IMR-90 (cell line): ENCODE measurements around the gene MDM2. TPM values are rescaled to one million over a fixed set of nuclear protein-coding genes. Genes with fewer than 3 reads are reported as not detected.

Experiments
- ATAC-seq: fragments of 200-7000 bp; cut with Tn5 transposase; 2 replicates; pipeline ENCODE4 v1.9.1; 2020; ENCODE audit warnings: low read depth, mild to moderate bottlenecking, moderate library complexity
- BruUV-seq: library from RNA; stranded (reverse); fragments of 400-500 nt; replicated peaks from 2 replicates; lab custom pipeline; 2021; lab: Mats Ljungman, UMichigan
- CTCF ChIA-PET: fragments of 300-600 bp; formaldehyde crosslinking; extraction: SDS; loops from one replicate; lab custom pipeline; 2021; ENCODE audit warnings: antibody characterized with exemption; lab: Yijun Ruan, JAX
- POLR2A ChIA-PET: fragments of 300-600 bp; sonication (Branson Sonifier 250); formaldehyde crosslinking; loops from one replicate; lab custom pipeline; 2022; ENCODE audit warnings: antibody characterized with exemption; ENCODE audit not compliant: unreplicated experiment; lab: Charles Lee
- DNase-seq: peaks from one replicate; pipeline ENCODE4 v3.0.0; 2013
- H2AFZ ChIP-seq: replicated peaks from 2 replicates; pipeline ENCODE3; 2013; ENCODE audit warnings: low read length, mild to moderate bottlenecking; ENCODE audit not compliant: poor library complexity
- H2AK5ac ChIP-seq: 2 replicates; pipeline ENCODE4 v1.6.1; 2013; ENCODE audit warnings: low read depth, low read length, inconsistent platforms
- H2AK9ac ChIP-seq: replicated peaks from 2 replicates; pipeline ENCODE3; 2013; ENCODE audit warnings: mild to moderate bottlenecking, low read depth, low read length, moderate library complexity; ENCODE audit not compliant: poor library complexity
- H2BK120ac ChIP-seq: 2 replicates; pipeline ENCODE4 v1.6.1; 2013; ENCODE audit warnings: low read depth, low read length, inconsistent platforms
- H2BK15ac ChIP-seq: 3 replicates; pipeline ENCODE4 v1.6.1; 2013; ENCODE audit warnings: low read depth, low read length, inconsistent platforms
- H2BK20ac ChIP-seq: 2 replicates; pipeline ENCODE4 v1.6.1; 2013; ENCODE audit warnings: low read depth, mild to moderate bottlenecking, inconsistent platforms, low read length, moderate library complexity
- H2BK5ac ChIP-seq: 2 replicates; pipeline ENCODE4 v1.6.1; 2013; ENCODE audit warnings: mild to moderate bottlenecking, low read depth, low read length, inconsistent platforms; ENCODE audit not compliant: poor library complexity, severe bottlenecking
- H3K14ac ChIP-seq: replicated peaks from 2 replicates; pipeline ENCODE4 v1.6.1; 2013; ENCODE audit warnings: low read depth, low read length, inconsistent platforms
- H3K18ac ChIP-seq: 2 replicates; pipeline ENCODE4 v1.6.1; 2013; ENCODE audit warnings: low read depth, low read length, control low read depth
- H3K23ac ChIP-seq: 2 replicates; pipeline ENCODE4 v1.6.1; 2013; ENCODE audit warnings: low read depth, low read length, inconsistent platforms
- H3K27ac ChIP-seq: 2 replicates; pipeline ENCODE4 v1.5.1; 2013; ENCODE audit warnings: mild to moderate bottlenecking, control low read depth, low read length; ENCODE audit not compliant: insufficient read depth
- H3K27me3 ChIP-seq: 2 replicates; pipeline ENCODE4 v1.6.1; 2013; ENCODE audit warnings: low read length; ENCODE audit not compliant: control insufficient read depth, insufficient read depth
- H3K36me3 ChIP-seq: 2 replicates; pipeline ENCODE4 v1.6.1; 2013; ENCODE audit warnings: low read length, mixed read lengths; ENCODE audit not compliant: control insufficient read depth, insufficient read depth
- H3K4ac ChIP-seq: 2 replicates; pipeline ENCODE4 v1.6.1; 2013; ENCODE audit warnings: low read depth, low read length, inconsistent platforms
- H3K4me1 ChIP-seq: 2 replicates; pipeline ENCODE4 v1.6.1; 2013; ENCODE audit warnings: low read length, mixed read lengths; ENCODE audit not compliant: control insufficient read depth, insufficient read depth
- H3K4me2 ChIP-seq: 2 replicates; pipeline ENCODE4 v1.6.1; 2013; ENCODE audit warnings: low read depth, mild to moderate bottlenecking, control low read depth, low read length, moderate library complexity
- H3K4me3 ChIP-seq: 2 replicates; pipeline ENCODE4 v1.5.1; 2013; ENCODE audit warnings: low read depth, mild to moderate bottlenecking, control low read depth, low read length, moderate library complexity; ENCODE audit not compliant: insufficient read depth
- H3K56ac ChIP-seq: 2 replicates; pipeline ENCODE4 v1.6.1; 2013; ENCODE audit warnings: low read length, inconsistent platforms; ENCODE audit not compliant: insufficient read depth; ENCODE audit errors: extremely low read depth
- H3K79me1 ChIP-seq, 2 experiments: 2 replicates each; pipeline ENCODE4 v1.6.1; 2013; ENCODE audit warnings: low read length in 2 of 2, inconsistent platforms in 1 of 2, low read depth in 1 of 2
- H3K9ac ChIP-seq: 2 replicates; pipeline ENCODE4 v1.6.1; 2013; ENCODE audit warnings: low read depth, low read length, control low read depth
- H3K9me1 ChIP-seq: 2 replicates; pipeline ENCODE4 v1.6.1; 2013; ENCODE audit warnings: low read length, inconsistent platforms; ENCODE audit not compliant: insufficient read depth
- H3K9me3 ChIP-seq: 2 replicates; pipeline ENCODE4 v1.6.1; 2013; ENCODE audit warnings: low read length; ENCODE audit not compliant: control insufficient read depth, insufficient read depth
- H4K20me1 ChIP-seq: 2 replicates; pipeline ENCODE4 v1.6.1; 2013; ENCODE audit warnings: low read length, inconsistent platforms; ENCODE audit not compliant: insufficient read depth
- H4K5ac ChIP-seq: 2 replicates; pipeline ENCODE4 v1.6.1; 2013; ENCODE audit warnings: mild to moderate bottlenecking, low read depth, low read length, control low read depth
- H4K8ac ChIP-seq, 2 experiments: 2 replicates each; pipeline ENCODE4 v1.6.1; 2013; ENCODE audit warnings: low read depth in 2 of 2, low read length in 2 of 2, control low read depth in 1 of 2, inconsistent platforms in 1 of 2
- H4K91ac ChIP-seq: 2 replicates; pipeline ENCODE4 v1.6.1; 2013; ENCODE audit warnings: low read depth, low read length, inconsistent platforms; ENCODE audit not compliant: insufficient read depth
- BHLHE40 ChIP-seq: fragments of 150-350 bp; IDR thresholded peaks from 2 replicates; pipeline ENCODE4 v1.6.1; 2016; ENCODE audit warnings: mild to moderate bottlenecking, low read depth, low read length
- CEBPB ChIP-seq: IDR thresholded peaks from 2 replicates; pipeline ENCODE4 v1.6.1; 2012; ENCODE audit warnings: low read depth, low read length, improper control_type of control experiment
- FOS ChIP-seq: fragments of 150-350 bp; IDR thresholded peaks from 2 replicates; pipeline ENCODE4 v1.6.1; 2016; ENCODE audit warnings: low read depth, low read length
- MAFK ChIP-seq: IDR thresholded peaks from 2 replicates; pipeline ENCODE4 v1.6.1; 2012; ENCODE audit warnings: low read depth, low read length, improper control_type of control experiment
- MAZ ChIP-seq: IDR thresholded peaks from 2 replicates; pipeline ENCODE4 v1.6.1; 2012; ENCODE audit warnings: low read depth, mild to moderate bottlenecking, low read length, improper control_type of control experiment, moderate library complexity, borderline replicate concordance
- NFE2L2 ChIP-seq: fragments of 150-350 bp; IDR thresholded peaks from 2 replicates; pipeline ENCODE4 v1.6.1; 2016; ENCODE audit warnings: low read depth, mild to moderate bottlenecking, low read length
- RAD21 ChIP-seq: IDR thresholded peaks from 2 replicates; pipeline ENCODE4 v1.6.1; 2012; ENCODE audit warnings: low read length, improper control_type of control experiment
- SMC3 ChIP-seq: fragments of 150-350 bp; IDR thresholded peaks from 2 replicates; pipeline ENCODE4 v1.6.1; 2016; ENCODE audit warnings: low read depth, mild to moderate bottlenecking, antibody characterized with exemption, low read length, moderate library complexity
- WGBS, 2 experiments: methylation state at CpG; one replicate each; pipeline versions ENCODE4 v1.1.5 to v1.1.7; 2013; ENCODE audit warnings: missing lambda C conversion rate in 2 of 2; ENCODE audit not compliant: insufficient read length in 1 of 2; ENCODE audit errors: extremely low coverage in 2 of 2; 5-methylcytosine and 5-hydroxymethylcytosine counted together
- dilution Hi-C: fragments of 300-500 bp; cut with HindIII; formaldehyde crosslinking; loops from one replicate; pipeline ENCODE4 v1.14.3; 2018; ENCODE audit warnings: low sequenced_read_pairs; ENCODE audit not compliant: unreplicated experiment
- in situ Hi-C: fragments of 300-500 bp; cut with MboI; formaldehyde crosslinking; loops from 3 replicates; pipeline ENCODE4 v1.14.3; 2019; ENCODE audit warnings: low sequenced_read_pairs, inconsistent platforms, mixed read lengths
- intact Hi-C: fragments of 100-400 bp; cut with micrococcal nuclease; formaldehyde crosslinking; loops from 2 replicates; pipeline ENCODE4 v1.10.0; 2022
- polyA plus RNA-seq, 3 experiments: library from polyadenylated mRNA; depleted of rRNA; stranded (reverse); fragments of >200 nt; gene quantifications; 2 replicates each; pipeline ENCODE4 v1.2.3, GENCODE V29; 2012; ENCODE audit warnings: low replicate concordance in 1 of 3
- total RNA-seq: library from RNA; depleted of rRNA; stranded (reverse); fragments of >200 nt; gene quantifications from 2 replicates; pipeline ENCODE4 v1.2.3, GENCODE V29; 2012
- TF ChIP-seq, protein P1 (sequence below): fragments of 150-350 bp; IDR thresholded peaks from 2 replicates; pipeline ENCODE4 v1.6.1; 2016; ENCODE audit warnings: low read depth, mild to moderate bottlenecking, low read length, moderate library complexity, borderline replicate concordance
- TF ChIP-seq, protein P2 (sequence below): fragments of 150-350 bp; IDR thresholded peaks from 2 replicates; pipeline ENCODE4 v1.6.1; 2017; ENCODE audit warnings: mild to moderate bottlenecking, antibody characterized with exemption, low read length, low read depth

Gene MDM2
- total and polyA plus RNA-seq, 2 of the 4 experiments (the other 2 are of a cell fraction): 21.9 to 196 TPM

DNA sequence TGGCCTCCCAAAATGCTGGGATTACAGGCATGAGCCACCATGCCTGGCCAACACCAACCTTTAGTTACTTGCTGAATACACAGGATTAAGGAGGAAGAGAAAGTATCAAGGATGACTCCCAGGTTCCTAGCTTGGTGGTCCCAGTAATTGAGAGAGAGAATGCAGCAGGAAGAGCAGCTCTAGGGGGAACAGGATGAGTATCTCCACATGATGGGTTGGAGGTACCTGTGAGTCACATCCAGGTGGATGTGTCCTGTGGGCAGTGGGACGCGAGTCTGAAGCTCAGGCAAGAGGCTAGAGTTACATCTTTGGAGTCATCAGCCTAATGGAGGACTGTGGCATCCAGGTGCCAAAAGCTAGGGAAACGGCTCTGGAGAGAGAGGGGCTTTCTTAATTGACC is 47.1 kb downstream of the MDM2 start:
- Histone ChIP-seq H2BK20ac (no peak overlapping the region), H3K36me3 (no peaks in the 10 kb centered on the region), H3K4me1 (no peaks in the 10 kb centered on the region), H2AK9ac (no peak overlapping the region), H3K79me1 (no peaks in the 10 kb centered on the region), H4K20me1 (no peaks in the 10 kb centered on the region), H3K4me2 (no peak overlapping the region), H2AFZ (no peak overlapping the region), H2BK5ac (no peak overlapping the region), H2BK120ac (no peak overlapping the region), H3K56ac (no peak overlapping the region), H3K4me3 (no peak overlapping the region), H3K4ac (no peak overlapping the region), H3K27me3 (no peaks in the 10 kb centered on the region), H4K91ac (no peak overlapping the region), H3K27ac (no peak overlapping the region), H4K8ac (no peak overlapping the region), H3K9me1 (no peaks in the 10 kb centered on the region), H3K14ac (no peak overlapping the region), H3K18ac (no peak overlapping the region), H2BK15ac (no peak overlapping the region), H2AK5ac (no peak overlapping the region), H3K23ac (peak overlapping the region; percentile 65; the same call in 1 of the 2 replicates), H3K9ac (no peak overlapping the region), H3K9me3 (no peaks in the 10 kb centered on the region), H4K5ac (no peak overlapping the region)
- dilution Hi-C loops: no loop called here
- TF ChIP-seq, protein P1, sequence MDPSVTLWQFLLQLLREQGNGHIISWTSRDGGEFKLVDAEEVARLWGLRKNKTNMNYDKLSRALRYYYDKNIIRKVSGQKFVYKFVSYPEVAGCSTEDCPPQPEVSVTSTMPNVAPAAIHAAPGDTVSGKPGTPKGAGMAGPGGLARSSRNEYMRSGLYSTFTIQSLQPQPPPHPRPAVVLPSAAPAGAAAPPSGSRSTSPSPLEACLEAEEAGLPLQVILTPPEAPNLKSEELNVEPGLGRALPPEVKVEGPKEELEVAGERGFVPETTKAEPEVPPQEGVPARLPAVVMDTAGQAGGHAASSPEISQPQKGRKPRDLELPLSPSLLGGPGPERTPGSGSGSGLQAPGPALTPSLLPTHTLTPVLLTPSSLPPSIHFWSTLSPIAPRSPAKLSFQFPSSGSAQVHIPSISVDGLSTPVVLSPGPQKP: no peak
- TF ChIP-seq BHLHE40 (no peak), MAZ (no peak), FOS (no peak), SMC3 (no peak), RAD21 (no peak), MAFK (no peak), NFE2L2 (no peak), CEBPB (no peak)
- TF ChIP-seq, protein P2, sequence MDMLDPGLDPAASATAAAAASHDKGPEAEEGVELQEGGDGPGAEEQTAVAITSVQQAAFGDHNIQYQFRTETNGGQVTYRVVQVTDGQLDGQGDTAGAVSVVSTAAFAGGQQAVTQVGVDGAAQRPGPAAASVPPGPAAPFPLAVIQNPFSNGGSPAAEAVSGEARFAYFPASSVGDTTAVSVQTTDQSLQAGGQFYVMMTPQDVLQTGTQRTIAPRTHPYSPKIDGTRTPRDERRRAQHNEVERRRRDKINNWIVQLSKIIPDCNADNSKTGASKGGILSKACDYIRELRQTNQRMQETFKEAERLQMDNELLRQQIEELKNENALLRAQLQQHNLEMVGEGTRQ: no peak
- ChIA-PET CTCF (interaction anchor here (0.7 kb wide), 1 partner anchor 215 kb away, joined by 3 read pairs; no protein-coding TSS in a partner anchor), POLR2A (no interaction called here)
- DNase-seq (no peak), ATAC-seq (no peak)
- in situ Hi-C loops: no loop called here
- WGBS, 2 experiments: no CpG with 5 or more reads among the region's 3 CpGs
- intact Hi-C loops: no loop called here
- BruUV-seq: no TSS peak
